ENCODE results near the gene HOXA7.

Gene HOXA7

GRCh38 chr7:27141923-27142579 is 14.4 kb downstream of the HOXA7 start:
- in situ Hi-C loops (cut with MboI; ENCODE audit: low sequenced_read_pairs) = loop anchor here (10.0 kb wide), 1 partner anchor 287 kb away; no protein-coding TSS in a partner anchor

- in situ Hi-C loops (cut with MboI; ENCODE audit: low sequenced_read_pairs) = loop anchor here (10.0 kb wide), 1 partner anchor 287 kb away; no protein-coding TSS in a partner anchor
Observed at GRCh38 chr7:27141137-27141922, 15.1 kb downstream of the HOXA7 start.

- in situ Hi-C loops (cut with MboI; ENCODE audit: low sequenced_read_pairs) = loop anchor here (10.0 kb wide), 1 partner anchor 285 kb away; no protein-coding TSS in a partner anchor
Observed at GRCh38 chr7:27140126-27140857, 16.2 kb downstream of the HOXA7 start.

GRCh38 chr7:27139334-27140125 is 16.9 kb downstream of the HOXA7 start:
- in situ Hi-C loops (cut with MboI; ENCODE audit: low sequenced_read_pairs) = loop anchor here (10.0 kb wide), 1 partner anchor 285 kb away; no protein-coding TSS in a partner anchor

GRCh38 chr7:27138985-27139333 is 17.5 kb downstream of the HOXA7 start:
- in situ Hi-C loops (cut with MboI; ENCODE audit: low sequenced_read_pairs) = no loop called here

GRCh38 chr7:27138472-27138871 is 18.0 kb downstream of the HOXA7 start:
- in situ Hi-C loops (cut with MboI; ENCODE audit: low sequenced_read_pairs) = no loop called here

GRCh38 chr7:27137640-27138315 is 18.7 kb downstream of the HOXA7 start:
- in situ Hi-C loops (cut with MboI; ENCODE audit: low sequenced_read_pairs) = no loop called here

GRCh38 chr7:27134392-27134791 is 22.1 kb downstream of the HOXA7 start:
- in situ Hi-C loops (cut with MboI; ENCODE audit: low sequenced_read_pairs) = no loop called here

- in situ Hi-C loops (cut with MboI; ENCODE audit: low sequenced_read_pairs) = no loop called here
Observed at GRCh38 chr7:27133409-27134231, 22.9 kb downstream of the HOXA7 start.

GRCh38 chr7:27132978-27133377 is 23.5 kb downstream of the HOXA7 start:
- in situ Hi-C loops (cut with MboI; ENCODE audit: low sequenced_read_pairs) = no loop called here

GRCh38 chr7:27132214-27132613 is 24.3 kb downstream of the HOXA7 start:
- in situ Hi-C loops (cut with MboI; ENCODE audit: low sequenced_read_pairs) = no loop called here

- in situ Hi-C loops (cut with MboI; ENCODE audit: low sequenced_read_pairs) = no loop called here
Observed at GRCh38 chr7:27131390-27131819, 25.1 kb downstream of the HOXA7 start.

GRCh38 chr7:27130540-27131389 is 25.7 kb downstream of the HOXA7 start, which contains the start of gene HOXA4:
TSS of gene HOXA4 (minus strand) at chr7:27130757. CDS start at chr7:27130733, 24 bp downstream.
- in situ Hi-C loops (cut with MboI; ENCODE audit: low sequenced_read_pairs) = no loop called here

- in situ Hi-C loops (cut with MboI; ENCODE audit: low sequenced_read_pairs) = no loop called here
Observed at GRCh38 chr7:27129729-27130539, 26.5 kb downstream of the HOXA7 start.

- in situ Hi-C loops (cut with MboI; ENCODE audit: low sequenced_read_pairs) = no loop called here
Observed at GRCh38 chr7:27128776-27129728, 27.4 kb downstream of the HOXA7 start.

GRCh38 chr7:27128034-27128433 is 28.4 kb downstream of the HOXA7 start:
- in situ Hi-C loops (cut with MboI; ENCODE audit: low sequenced_read_pairs) = no loop called here
